CD4-positive, alpha-beta T cell treated with Interleukin-6 at 100 ng/mL for 8 hours (primary cell): Measurements from ENCODE around the gene ANKUB1.

Source experiments
- DNase-seq: peaks from one replicate; pipeline ENCODE4 v3.0.0-alpha.2; 2020; ENCODE audit warnings: mixed read lengths, low spot score

The ANKUB1 gene

DNA sequence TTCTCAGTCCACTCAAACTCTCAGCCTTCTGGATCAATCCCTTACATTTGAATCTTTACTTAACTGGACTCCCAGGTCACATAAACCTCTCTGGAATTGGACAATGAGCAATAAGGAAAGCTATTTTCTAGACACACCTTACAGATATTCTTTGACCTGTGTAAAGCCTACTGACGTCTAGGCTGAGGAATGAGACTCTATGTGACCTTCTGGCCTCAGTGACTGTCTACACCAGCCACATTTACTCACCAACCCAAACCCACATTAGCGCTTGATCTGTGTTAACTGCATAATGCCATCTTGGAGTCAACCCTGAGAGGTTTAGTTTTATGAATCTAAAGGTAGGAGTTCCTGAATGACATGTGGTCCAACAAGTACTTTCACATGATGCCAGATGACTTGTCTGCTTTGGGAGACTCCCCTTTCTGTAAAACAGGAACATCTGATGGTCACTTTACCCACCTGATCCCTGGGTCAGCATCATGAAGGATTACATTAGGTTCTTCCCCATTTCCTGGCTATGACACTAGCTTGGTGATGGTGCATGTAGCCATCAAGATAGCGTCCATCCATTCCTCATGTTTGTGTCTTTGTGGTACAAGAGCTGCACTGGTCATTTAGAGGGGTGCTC lies 28.7 kb downstream of the ANKUB1 start:
- no peak for DNase-seq

DNA sequence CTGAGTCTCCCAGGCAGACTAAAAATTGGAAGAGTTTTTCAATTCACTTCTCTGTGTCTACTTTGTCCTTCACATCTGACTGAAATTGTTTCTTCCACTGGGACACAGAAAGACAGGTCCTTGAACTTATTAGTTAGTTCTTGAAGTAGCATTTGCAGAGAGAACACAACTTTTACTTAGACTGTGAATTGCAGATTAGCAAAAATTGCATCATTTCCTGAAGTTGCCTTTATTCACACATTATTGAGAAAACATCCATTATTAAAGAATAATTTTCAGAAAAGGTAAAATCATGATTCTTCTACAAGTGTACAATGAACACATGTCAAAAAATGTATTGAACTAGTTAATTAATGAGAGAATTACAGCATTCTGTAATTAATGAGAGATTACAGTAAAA lies 38.6 kb downstream of the ANKUB1 start:
- no peak for DNase-seq

DNA sequence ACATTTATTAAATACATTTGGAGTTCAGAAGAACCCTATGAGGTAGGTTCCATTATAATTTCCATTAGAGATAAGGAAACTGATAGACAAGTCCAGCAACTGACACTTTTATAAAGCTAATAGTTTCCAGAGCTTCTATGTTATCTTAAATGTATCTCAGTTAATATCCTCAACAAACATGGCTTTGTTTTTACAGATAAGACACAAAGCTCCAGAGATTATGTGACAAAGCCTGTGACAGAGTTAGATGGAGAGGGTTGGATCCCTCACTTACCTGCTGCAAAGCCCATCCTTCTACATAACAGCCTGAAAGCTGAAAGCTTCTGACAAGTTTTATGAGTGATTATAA lies 39.6 kb downstream of the ANKUB1 start:
- DNase-seq = no peak

DNA sequence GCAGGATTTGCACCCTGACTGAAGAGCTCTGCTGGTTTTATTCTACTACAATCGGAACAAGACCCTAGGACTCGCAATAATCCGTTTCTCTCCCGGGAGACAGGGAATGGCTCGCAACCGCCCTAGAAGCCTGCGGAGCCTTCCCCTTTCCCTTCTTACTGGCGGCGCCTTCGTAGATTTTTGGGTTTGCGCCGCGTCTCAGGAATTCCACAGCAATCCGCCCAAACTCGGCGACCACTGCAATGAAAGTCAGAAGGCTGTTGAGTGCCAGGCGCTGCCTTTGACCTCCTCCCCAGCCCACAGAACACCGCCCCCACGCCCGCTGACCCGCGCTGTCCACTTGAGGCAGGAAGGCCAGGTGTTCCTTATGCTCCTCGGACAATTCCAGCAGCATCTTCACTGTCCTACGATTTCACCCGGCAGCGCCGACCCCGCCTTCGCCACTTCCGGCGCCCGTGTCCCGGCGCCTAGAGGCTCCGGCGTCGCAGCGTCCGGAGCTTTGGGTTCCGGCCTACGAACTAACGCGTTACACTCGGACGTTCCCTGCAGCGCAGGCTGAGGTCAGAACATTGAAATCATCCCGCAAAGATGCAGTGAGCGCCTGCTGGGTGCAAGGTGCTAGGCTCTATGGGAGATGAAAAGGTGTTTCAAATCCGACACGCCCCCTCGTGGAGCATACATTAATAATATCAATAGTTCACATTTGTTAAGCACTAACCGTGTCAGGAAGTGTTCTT lies 40.1 kb downstream of the ANKUB1 start, which contains the start of gene COMMD2:
COMMD2 (minus strand) TSS at position 439 of the 737 bp plus-strand sequence; CDS start at position 394, 45 bp downstream.
- peak; percentile 75 for DNase-seq

DNA sequence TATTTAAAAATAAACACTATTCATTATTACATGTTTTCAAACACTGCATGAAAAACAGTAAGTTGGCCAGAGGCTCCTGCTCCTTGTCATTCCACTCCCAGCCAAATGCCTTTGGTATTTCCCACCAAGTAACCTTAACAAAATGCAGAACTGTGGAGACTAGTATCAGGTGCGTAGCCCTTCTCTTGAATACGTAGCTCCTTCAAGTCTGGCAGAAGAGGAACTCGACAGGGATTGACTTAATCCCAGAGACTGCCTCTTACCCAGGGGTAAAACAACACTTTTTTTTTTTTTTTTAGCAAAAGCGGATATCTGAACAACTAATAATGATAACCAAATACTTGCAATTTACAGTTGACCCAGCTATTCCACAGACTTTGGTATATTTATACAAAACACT lies 40.8 kb downstream of the ANKUB1 start:
- no peak for DNase-seq

DNA sequence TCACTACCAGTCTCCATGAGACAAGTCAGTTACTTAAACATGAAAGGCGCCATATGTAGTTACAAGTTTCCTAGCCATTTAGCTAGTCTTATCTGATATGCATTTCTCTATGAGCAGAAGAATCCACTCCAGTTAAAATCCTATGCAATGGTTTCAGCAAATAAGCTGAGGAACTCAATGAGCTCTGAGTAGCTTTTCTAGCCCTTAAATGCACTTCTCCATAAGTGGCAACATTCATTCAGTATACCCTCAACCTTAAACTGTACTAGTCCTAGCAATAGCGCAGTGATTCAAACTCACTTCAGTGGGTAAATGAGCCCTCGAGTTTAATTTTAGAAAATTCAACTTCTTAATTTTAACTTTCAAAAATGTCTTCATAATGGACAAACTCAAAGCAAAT lies 47.7 kb downstream of the ANKUB1 start:
- DNase-seq = no peak

DNA sequence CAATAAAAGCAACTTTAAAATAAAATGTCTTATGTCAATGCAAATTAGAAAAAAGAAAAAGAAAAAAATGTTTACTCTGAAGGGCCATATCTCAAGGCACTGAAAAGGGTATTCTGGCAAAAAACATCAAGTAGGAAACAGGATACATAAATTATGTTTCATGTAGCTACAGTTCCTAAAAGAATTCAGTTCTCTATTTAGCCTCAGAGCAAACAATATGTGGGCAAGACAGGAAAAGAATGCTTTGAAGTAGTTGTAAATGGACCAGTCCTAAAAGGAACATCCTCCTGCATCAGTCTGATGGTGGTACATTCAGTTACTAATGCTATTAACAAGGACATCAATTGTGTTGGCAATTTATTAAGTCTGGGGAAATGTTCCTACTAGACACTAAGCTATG lies 48.2 kb downstream of the ANKUB1 start:
- no peak for DNase-seq

DNA sequence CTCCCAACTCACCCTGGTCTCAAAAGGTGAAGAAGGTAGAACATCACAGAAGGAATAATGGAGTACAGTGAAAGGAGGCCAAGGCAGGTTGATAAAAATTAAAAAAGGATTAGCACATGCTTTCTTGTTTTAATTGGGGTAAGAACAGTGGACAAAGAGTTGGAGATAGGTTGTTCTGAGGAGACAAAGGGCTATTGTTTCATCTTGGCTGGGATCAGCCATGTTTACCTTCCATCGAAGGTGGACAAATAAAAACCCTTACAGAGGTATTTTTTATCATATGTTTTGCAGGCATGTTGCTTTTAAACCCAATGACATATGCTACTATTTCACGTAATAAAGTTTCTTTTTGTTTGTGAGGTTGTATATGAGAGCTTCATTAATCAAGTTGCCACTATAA lies 53.0 kb downstream of the ANKUB1 start:
- no peak for DNase-seq

DNA sequence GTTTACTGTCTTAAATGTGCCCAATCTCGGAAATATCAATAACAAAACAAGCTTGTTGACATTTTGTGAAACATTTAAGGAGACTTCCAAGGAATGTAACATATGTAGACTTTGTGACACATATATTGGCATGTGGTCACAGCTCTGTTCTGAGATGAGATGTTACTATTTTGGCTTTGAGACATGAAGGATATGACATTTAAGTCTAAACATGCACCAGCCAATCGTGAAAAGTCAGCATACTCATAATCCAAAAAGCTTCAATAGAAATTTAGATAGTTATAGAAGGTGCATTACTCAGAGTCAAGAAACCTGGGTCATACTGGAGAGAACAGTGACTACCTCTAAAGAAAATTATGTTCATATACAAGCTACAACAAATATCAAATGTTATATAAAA lies 53.5 kb downstream of the ANKUB1 start:
- DNase-seq = no peak

DNA sequence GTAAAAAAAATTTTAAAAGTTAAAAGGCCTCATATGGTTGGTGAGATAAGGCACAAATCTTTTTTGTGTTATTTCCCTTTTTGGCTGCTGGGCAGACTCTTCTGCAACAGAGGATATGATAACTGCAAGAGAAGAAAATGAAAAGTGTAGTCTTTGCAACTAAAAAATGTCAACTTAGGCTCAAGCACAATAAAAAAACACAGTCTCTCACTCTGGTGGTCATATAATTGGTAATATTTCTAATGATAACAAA lies 55.5 kb downstream of the ANKUB1 start:
- no peak for DNase-seq

DNA sequence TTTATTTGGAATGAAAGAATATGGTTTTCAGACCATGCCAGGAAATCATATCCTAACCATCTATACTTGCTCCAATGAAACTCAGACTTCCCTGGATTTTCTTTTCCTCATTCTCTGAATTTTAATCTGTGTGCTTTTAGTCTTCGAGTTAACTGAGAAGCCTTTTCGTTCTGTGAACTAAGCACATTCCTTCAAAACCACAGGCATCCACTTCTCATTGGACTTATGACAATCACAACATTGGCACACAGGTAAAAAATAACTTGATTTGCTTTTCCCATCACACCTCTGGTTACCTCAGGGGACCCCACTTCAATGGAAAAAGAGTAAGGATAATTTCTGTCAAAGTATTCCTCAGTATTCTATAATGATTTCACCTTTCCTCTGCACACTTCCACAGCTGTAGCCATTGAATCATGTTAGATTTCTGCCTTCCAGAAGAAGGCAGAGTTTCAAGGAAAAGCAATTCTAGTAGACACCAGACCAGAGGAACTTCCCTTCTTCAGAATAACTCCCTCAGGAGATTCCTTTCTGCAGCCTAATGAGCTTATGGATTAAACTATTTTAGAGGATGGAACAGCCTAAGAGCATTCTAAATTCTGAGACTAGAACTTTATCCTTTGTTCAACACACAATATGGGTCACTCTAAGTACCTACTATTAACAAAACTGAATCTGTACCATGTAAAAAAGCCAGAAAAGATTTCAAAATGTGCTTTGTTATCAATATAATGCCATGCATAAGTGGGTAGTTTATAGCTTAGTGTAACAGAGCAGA lies 56.0 kb downstream of the ANKUB1 start:
- DNase-seq = no peak

DNA sequence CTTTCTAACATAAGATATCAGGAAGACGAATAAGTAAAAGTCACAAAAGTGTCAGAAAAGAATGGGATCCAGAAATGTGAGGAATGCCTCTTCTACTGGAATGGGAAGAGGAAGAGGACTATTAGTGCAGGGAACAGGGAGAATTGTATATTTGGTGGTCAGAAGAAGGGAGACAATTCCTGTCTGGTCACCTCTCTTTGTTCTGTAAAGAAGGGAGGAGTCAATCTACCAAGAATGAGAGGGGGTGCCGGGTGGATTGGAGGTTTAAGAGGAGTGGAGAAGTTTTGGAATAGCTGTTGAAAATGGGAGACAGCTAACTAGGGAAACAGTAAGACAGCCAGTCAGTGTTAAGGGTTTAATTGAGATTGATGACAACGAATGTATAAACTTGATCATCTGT lies 60.1 kb downstream of the ANKUB1 start:
- no peak for DNase-seq

DNA sequence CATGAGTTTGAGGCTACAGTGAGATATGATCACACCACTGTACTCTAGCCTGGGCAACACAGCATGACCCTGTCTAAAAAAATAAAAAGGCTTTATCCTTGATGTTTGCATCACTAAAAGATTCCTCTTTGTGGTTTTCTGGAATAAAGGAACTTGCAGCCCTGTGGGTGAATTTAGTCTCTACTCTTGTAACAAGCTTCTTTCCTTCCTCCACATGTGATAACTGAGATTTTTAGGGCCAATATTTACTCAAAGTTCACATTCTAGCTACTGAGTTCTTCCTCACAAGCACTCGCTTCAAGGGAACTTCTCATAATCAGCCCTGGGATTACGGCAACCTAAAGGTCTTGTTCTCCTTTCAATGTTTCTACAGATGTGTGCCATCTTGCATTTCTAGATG lies 64.7 kb downstream of the ANKUB1 start:
- no peak for DNase-seq

DNA sequence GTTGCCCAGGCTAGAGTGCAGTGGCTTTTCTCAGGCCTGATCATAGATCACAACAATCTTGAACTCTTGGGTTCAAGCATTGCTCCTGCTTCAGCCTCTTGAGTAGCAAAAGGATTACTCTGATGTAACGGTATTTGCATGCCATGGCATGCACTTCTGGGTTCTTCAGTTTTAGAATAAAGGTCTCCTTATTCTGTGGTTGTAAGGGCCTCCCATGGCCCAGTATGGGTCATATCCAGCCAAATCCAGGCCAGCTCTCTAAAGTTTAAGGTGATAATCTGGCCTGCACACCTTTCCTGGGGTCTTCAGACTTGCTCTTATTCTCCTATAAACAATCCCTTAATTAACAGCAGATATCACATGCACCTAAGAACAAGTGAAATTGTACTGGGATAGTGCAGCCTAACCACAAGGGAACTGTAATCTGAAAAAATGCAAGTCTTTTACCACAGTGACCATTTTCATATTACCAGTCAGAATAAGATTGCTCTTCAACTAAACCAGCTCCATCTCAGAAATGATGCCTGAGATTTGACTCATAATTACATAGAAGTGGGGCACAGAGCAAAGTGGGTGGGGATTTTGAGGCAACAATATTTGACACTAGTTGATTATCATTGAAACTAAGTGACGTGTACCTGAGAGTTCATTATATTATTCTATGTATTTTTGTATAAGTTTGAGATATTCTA lies 65.5 kb downstream of the ANKUB1 start:
- no peak for DNase-seq

DNA sequence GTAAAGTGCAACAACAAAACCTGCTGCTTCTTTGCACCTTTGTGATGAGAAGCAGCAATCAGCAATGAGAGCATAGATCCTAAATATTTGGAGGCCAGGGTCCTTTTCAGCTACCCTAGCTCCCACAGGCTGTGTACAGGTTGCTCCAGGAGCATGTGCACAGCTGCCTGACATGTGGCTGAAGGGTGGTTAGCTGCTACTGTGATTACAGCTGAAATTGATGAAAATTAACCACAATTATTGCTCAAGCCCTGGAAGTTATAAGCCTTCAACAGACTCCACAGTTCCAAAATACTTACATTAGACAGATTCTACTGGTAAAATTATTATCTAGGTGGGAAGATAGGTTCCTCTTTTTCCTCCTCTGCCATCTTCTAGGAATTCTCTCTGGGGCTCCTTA lies 68.6 kb downstream of the ANKUB1 start:
- no peak for DNase-seq

DNA sequence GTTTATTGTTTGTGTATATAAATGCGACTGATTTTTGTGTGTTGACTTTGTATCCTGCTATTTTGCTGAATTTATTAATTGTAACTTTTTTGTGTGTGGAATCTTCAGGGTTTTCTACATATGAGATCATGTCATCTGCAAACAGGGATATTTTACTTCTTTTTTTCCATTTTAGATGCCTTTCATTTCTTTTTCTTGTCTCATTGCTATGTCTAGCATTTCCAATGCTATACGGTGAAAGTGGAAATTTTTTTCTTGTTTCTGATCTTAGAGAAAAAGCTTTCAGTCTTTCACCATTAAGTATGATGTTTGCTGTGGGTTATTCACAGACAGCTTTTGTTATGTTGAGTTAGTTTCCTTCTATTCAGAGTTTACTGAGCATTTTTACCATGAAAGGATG lies 71.4 kb downstream of the ANKUB1 start:
- DNase-seq = no peak

DNA sequence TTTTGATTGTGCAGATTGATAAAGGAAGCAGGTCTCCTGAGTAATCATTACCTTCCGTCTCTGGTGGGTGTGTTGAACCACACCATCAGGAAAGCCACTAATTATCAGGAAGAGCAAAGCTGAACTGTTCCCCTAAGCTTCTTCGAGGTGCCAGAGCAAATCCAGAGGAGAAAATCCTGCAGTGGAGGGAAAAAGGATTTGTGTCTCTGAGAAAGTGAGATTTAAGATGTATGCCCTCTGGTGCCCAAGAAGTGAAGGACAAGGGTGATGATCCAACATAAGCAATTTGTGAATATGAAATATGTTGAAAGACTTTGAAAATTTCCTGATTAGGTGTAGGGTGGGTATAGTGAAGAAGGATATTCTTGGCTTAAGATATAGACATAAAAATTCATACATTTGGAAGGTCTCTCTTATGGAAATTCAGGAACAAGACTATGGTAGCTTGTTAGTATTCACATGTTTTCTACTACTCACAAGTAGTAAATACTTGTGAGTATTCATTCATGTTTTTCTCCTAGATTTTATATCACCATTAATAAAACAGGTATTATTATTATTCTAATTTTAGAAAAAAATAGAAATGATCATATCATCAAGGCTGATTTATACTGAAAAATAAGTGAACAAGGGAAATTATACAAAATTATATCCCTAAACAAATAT lies 74.8 kb downstream of the ANKUB1 start:
- DNase-seq = no peak

DNA sequence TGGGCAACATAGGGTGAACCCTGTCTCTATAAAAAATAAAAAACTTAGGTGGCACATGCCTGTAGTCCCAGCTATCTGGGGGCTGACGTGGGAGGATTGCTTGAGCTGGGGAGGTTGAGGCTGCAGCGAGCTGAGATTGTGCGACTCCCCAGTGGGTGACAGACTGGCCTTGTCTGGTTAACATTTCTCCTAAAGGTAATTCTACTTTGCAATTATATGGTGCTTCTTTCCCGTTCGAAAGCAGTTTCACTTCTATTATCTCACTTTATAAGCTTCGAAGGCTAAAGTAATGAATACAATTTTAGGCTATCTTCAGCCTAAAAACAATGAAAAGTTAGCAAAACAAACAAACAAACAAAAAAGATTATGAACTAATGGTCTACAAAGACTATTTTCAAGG lies 75.4 kb downstream of the ANKUB1 start:
- DNase-seq = no peak

DNA sequence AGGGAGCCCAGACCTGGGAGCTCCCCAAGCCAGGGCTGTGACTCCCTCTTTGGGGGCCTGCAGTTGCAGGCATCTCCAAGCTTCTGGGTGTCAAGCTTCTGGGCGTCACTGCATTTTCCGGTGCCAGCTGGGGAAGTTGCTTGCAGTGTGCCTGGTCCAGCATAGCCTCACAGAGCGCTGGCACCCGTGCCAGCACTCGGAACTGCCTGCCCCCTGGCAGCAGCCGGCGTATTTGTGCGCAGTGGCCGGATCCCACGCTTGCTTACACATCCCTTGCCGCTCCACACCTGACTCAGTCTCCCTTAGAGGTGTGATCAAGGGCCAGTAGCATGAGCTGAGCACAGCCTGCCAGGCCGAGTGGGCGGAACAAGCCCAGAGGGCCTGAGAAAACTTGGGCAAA lies 77.1 kb downstream of the ANKUB1 start:
- no peak for DNase-seq

DNA sequence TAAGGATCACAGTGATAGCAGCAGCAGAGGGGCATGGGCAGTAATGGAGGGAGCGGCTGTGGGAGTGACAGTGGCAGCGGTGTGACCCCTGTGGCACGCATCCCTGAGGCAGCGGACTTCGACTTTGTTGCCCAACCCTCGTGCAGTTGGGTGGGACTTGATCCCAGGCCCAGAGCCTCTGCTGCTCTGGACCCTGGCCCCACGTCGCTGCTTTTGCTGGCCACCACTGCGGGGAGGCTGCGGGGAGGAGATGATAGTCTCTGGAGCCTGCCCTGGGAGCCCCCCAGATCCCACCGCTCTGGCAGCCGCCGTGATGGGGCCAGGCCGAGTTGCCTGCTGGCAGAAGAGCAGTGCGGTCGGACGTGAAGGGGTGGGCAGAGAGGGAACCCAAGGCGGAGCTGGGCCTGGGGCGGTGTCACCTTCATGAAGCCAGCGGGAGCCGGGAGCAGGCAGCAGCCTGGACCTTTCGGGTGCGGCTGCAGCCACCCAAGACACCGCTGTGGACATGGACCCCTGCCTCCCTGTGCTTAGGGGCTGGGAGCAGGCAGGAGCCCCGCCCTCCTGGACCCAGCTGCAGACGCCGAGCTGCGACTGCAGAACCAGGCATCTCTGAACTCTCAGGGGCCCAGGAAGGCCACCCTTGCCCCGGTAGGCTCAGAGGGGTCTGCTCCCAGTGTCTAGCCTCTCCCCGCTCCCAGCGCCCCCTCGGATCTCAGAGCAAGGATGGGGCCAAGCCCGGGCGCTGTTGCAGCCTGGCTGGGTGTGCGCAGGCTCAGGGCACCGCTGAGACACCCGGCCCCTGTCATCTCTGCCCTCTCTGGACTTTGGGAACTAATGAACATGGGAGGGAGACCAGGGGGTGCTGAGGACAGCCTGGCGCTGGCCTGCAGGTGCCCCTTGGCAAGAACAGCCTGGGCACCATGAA lies 78.4 kb downstream of the ANKUB1 start:
- no peak for DNase-seq
